GM19023 (cell line): ENCODE measurements around the gene AGFG2.
"Not testable (repeated sequence)": the region's sequence is repeated elsewhere in the genome, so short reads cannot be mapped to it uniquely, and the experiment has no call there.

Source experiments
- ATAC-seq: cut with Tn5 transposase; IDR thresholded peaks from one replicate; pipeline ENCODE4 v1.9.1; 2021; ENCODE audit warnings: mild to moderate bottlenecking, moderate library complexity; ENCODE audit not compliant: unreplicated experiment

Gene AGFG2

DNA sequence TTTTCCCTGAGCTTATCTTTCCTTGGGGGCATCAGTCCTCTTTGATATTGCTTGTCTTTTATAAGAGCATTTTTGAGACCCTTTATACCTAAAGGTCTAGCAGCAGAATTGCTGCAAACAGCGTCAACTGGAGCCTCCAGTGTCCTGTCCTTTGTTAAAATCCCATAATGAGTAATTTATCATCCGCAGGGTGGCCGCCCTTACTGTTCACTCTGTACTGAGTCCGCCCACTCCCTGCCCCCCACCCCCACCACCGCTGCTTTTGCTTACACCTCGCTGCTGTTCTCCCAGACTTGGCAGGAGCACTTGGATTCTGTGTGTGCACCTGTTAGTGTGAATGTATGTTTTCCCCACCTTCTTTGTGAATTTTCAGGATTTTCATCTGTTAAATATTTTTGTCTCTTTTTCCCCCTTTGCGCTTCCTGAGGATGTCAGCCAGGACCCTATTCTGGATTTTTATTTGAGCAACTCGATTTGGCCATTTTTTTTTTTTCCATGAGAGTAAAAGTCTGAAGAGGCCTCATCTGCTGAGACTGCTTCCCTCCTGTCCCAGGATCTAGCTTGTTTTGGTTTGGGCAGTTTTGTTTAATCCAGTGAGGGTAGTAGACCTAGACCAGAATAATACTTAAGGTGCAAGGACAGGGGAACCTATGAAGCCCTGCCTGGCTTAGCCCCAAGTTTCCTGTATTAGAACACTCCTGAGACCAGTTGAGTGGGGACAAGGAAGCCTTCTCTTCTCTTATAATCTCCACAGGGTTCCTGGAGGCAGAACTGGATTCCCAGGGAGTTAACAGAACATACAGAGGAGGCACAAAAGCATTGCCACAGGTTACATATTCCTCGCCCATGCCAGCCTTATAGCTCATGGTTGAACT lies 8.2 kb downstream of the AGFG2 start:
- no peak for ATAC-seq

DNA sequence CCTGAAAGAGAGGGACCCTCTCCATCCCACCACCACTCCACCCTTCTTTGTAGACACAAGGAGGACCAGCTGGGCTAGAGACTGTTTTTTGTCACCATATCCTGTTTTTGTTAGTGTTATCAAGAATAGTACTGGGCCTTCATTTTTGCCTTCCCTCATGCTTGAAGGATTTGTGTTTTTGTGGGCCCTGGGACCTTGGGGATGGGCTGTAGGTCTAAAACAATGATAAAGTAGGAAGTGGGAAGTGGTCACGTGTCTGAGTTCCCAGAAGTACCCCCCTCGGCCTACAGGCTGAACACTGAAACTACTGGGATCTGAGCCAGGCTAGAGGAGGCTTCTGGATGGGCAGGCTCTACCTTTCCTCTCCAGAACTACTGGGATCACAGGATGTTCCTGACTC lies 8.9 kb downstream of the AGFG2 start:
- ATAC-seq, result no peak

- ATAC-seq, result not testable (repeated sequence)
These were observed 9.4 kb downstream of the AGFG2 start for GRCh38 chr7:100548446-100548845.

- ATAC-seq, result no peak
These were observed 13.5 kb downstream of the AGFG2 start for GRCh38 chr7:100552532-100552931.

DNA sequence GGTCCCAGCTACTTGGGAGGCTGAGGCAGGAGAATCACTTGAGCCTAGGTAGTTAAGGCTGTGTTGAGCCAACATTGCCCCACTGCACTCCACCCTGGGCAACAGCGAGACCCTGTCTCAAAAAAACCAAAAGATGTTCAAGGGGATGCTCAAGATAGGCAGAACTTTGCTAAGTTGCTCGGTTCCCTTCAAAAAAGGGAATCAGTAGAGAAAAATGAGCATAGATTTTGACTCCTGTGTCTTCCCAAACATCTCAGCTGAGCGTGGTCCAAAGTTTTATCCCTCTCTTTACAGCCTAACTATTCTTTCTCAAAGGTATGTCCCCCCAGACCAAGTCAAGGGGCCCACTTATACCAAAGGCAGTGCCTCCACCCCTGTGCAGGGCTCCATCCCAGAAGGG lies 14.0 kb downstream of the AGFG2 start:
- no peak for ATAC-seq

- no peak for ATAC-seq
These were observed 16.7 kb downstream of the AGFG2 start for GRCh38 chr7:100555701-100556100.

- ATAC-seq, result no peak
These were observed 17.5 kb downstream of the AGFG2 start for GRCh38 chr7:100556541-100556940.

GRCh38 chr7:100559127-100559526 lies 20.1 kb downstream of the AGFG2 start:
- ATAC-seq, result no peak

DNA sequence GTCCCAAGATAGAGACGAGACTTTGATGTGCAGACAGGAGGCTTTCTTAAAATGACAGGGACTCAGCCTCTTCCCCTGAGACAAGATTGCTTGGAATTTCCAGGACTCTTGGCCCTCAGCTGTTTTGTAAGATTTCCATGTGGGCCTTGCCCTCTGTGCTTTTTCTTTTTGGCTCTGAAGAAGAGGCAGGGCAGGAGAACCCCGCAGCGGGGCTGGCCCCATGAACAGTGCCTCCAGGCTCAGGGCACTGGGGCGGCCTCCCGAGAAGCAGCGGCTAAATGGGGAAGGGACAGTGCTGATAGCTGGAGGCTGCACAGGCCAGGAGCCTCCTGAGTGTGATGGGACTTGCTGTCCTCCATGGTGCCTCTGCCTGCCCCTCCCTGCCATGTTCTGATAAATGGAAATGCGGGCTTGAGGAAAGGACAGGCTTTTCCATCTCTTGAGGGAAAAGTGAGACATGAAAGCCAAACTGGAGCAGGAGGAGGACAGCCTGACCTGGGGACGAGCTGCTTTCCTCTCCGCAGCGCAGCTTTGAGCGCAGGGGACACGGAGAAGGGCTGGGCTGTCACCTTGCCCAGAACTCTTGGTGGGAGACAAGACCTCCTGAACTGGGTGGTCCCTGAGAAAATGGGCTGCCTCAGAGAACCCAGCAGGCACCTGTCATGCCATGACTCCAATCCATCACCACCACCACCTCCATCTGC lies 22.6 kb downstream of the AGFG2 start:
- no peak for ATAC-seq

DNA sequence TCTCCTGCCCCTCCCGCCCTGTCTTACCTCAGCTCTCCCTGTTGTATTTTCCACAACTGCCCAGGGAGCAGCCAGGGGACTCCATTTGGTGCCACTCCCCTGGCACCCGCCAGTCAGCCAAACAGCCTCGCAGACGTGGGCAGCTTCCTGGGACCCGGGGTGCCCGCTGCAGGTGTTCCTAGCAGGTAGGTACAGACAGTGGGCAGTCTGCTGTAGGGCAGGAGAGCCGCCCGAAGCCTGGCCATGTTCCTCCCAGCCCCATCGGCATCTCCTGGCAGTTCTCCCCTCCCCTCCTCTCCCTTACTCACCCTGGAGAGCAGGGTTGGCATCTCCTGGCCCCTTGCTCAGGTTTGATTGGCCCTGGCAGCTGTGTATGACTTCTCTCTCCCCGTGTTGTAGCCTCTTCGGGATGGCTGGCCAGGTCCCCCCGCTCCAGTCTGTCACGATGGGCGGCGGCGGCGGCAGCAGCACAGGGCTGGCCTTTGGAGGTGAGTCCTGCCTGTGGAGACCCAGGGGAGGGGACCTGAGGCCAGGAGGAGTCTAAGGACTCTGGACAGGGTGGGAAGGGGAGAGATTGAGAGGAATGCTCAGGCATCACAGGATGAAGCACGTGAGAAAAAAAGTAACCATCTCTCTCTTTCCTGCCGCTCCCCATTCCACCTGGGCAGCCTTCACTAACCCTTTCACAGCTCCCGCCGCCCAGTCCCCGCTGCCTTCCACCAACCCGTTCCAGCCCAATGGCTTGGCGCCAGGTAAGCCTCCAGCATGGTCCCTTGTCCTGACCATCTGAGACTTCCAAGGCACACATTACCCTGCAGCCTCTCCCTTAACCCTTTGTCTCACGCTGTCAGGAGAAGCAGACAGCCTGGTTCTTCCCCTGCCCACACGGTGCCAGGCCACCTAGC lies 23.4 kb downstream of the AGFG2 start:
- no peak for ATAC-seq

DNA sequence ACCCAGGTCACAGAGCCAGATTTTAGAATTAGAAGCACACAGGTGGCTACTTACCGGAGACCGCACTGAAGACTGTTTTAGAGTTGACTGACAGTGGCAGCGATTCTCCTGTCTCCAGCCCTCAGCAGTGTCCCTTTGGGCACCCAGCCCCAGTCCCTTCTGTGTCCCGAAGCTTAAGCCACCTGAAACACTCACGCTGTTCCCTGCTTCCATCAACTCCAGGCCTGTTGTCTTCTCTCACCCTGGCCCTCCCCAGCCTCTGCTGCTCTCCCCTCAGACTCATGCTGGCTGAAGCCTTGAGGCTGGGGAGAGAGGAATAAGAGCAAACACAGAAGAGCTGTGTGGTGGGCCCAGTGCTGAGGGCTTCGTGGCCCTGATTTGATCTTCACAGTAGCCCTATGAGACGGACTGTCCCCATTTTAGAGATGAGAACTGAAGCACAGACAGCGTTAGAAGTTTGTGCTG lies 24.1 kb downstream of the AGFG2 start:
- no peak for ATAC-seq

- ATAC-seq, result no peak
These were observed 24.9 kb downstream of the AGFG2 start for GRCh38 chr7:100563809-100564400.

DNA sequence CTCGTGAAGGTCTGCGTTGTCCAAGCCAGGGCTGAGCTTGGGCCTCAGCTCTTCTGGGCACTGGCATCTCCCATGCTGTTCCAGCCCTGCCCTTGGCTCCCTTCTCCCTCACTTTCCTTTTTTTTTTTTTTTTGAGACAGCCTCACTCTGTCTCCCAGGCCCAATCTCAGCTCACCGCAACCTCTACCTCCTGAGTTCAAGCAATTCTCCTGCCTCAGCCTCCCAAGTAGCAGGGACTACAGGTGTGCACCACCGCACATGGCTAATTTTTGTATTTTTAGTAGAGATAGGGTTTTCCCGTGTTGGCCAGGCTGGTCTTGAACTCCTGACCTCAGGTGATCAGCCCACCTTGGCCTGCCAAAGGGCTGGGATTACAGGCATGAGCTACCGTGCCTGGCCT lies 25.4 kb downstream of the AGFG2 start:
- not testable (repeated sequence) for ATAC-seq

GRCh38 chr7:100565133-100565571 lies 26.1 kb downstream of the AGFG2 start:
- ATAC-seq, result no peak

GRCh38 chr7:100566018-100566531 lies 27.1 kb downstream of the AGFG2 start:
- ATAC-seq, result no peak

GRCh38 chr7:100567031-100567730 lies 28.2 kb downstream of the AGFG2 start:
- no peak for ATAC-seq

- no peak for ATAC-seq
These were observed 28.8 kb downstream of the AGFG2 start for GRCh38 chr7:100567751-100568175.

- ATAC-seq, result no peak
These were observed 29.3 kb downstream of the AGFG2 start for GRCh38 chr7:100568176-100568895.
